HL-60 (cell line): Measurements from ENCODE around the gene PLA2R1.

ENCODE experiments used
- DNase-seq, 2 experiments: peaks; one replicate each; pipeline ENCODE4 v3.0.0-alpha.2; 2010 to 2020; ENCODE audit warnings: low read depth in 1 of 2, low spot score in 1 of 2
- H3K27ac ChIP-seq: fragments of 250-450 bp; sonication (Bioruptor Pico); replicated peaks from 2 replicates; pipeline ENCODE4 v1.5.1; 2020; ENCODE audit warnings: mild to moderate bottlenecking, moderate library complexity
- H3K27me3 ChIP-seq: fragments of 250-450 bp; sonication (Bioruptor Pico); 2 replicates; pipeline ENCODE4 v1.5.1; 2021; ENCODE audit warnings: mild to moderate bottlenecking, moderate library complexity; ENCODE audit not compliant: insufficient read depth, poor library complexity, severe bottlenecking
- H3K4me3 ChIP-seq: replicated peaks from 2 replicates; pipeline ENCODE4 v1.5.1; 2011; ENCODE audit warnings: mild to moderate bottlenecking, control low read depth, low read length; ENCODE audit not compliant: insufficient read depth
- GABPA ChIP-seq: IDR thresholded peaks from 2 replicates; pipeline ENCODE4 v1.6.1; 2012; ENCODE audit warnings: low read depth
- POLR2AphosphoS5 ChIP-seq: IDR thresholded peaks from 2 replicates; pipeline ENCODE4 v1.6.1; 2012; ENCODE audit warnings: low read depth
- SPI1 ChIP-seq: IDR thresholded peaks from 2 replicates; pipeline ENCODE4 v1.6.1; 2012; ENCODE audit warnings: low read depth, mild to moderate bottlenecking, borderline replicate concordance
- TF ChIP-seq, protein P1 (sequence below): IDR thresholded peaks from one replicate; pipeline ENCODE4 v1.5.1; 2011; ENCODE audit warnings: low read length, control low read depth, inconsistent platforms; ENCODE audit not compliant: insufficient read depth
- TF ChIP-seq, protein P2 (sequence below): IDR thresholded peaks from 2 replicates; pipeline ENCODE4 v1.6.1; 2012; ENCODE audit warnings: low read depth; ENCODE audit not compliant: insufficient replicate concordance

Gene PLA2R1

DNA sequence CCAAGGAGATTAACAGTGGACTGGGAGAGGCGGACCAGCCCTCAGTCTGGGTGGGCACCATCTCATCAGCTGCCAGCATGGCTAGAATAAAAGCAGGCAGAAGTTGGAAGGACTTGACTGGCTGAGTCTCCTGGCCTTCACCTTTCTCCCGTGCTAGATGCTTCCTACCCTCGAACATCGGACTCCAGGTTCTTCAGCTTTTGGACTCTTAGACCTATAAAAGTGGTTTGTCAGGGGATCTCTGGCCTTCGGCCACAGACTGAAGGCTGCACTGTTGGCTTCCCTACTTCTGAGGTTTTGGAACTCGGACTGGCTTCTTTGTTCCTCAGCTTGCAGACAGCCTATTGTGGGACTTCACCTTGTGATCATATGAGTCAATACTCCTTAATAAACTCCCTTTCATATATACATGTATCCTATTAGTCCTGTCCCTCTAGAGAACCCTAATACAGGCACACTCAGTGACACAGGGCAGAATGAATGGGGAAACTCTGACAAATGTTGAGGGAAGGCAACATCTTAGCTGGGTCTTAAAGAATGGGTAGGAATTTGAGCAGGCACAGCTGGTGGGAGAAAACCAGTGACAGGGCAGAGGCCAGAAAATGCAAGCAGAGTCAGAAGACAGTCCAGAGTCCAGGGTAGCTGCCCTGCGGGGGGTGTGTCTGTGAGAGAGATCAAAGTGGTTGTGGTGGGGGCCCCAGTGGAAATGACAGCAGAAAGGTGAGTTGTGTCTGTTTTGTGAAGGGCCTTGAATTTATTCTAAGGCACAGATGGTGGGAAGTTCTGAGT, 156.3 kb downstream of the PLA2R1 start:
- DNase-seq = no peak
- Histone ChIP-seq H3K4me3 (no peak overlapping the region), H3K27ac (no peak overlapping the region), H3K27me3 (no peaks in the 10 kb centered on the region)
- no peak for TF ChIP-seq POLR2AphosphoS5
- TF ChIP-seq, protein P1, sequence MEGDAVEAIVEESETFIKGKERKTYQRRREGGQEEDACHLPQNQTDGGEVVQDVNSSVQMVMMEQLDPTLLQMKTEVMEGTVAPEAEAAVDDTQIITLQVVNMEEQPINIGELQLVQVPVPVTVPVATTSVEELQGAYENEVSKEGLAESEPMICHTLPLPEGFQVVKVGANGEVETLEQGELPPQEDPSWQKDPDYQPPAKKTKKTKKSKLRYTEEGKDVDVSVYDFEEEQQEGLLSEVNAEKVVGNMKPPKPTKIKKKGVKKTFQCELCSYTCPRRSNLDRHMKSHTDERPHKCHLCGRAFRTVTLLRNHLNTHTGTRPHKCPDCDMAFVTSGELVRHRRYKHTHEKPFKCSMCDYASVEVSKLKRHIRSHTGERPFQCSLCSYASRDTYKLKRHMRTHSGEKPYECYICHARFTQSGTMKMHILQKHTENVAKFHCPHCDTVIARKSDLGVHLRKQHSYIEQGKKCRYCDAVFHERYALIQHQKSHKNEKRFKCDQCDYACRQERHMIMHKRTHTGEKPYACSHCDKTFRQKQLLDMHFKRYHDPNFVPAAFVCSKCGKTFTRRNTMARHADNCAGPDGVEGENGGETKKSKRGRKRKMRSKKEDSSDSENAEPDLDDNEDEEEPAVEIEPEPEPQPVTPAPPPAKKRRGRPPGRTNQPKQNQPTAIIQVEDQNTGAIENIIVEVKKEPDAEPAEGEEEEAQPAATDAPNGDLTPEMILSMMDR = no peak
- TF ChIP-seq, protein P2, sequence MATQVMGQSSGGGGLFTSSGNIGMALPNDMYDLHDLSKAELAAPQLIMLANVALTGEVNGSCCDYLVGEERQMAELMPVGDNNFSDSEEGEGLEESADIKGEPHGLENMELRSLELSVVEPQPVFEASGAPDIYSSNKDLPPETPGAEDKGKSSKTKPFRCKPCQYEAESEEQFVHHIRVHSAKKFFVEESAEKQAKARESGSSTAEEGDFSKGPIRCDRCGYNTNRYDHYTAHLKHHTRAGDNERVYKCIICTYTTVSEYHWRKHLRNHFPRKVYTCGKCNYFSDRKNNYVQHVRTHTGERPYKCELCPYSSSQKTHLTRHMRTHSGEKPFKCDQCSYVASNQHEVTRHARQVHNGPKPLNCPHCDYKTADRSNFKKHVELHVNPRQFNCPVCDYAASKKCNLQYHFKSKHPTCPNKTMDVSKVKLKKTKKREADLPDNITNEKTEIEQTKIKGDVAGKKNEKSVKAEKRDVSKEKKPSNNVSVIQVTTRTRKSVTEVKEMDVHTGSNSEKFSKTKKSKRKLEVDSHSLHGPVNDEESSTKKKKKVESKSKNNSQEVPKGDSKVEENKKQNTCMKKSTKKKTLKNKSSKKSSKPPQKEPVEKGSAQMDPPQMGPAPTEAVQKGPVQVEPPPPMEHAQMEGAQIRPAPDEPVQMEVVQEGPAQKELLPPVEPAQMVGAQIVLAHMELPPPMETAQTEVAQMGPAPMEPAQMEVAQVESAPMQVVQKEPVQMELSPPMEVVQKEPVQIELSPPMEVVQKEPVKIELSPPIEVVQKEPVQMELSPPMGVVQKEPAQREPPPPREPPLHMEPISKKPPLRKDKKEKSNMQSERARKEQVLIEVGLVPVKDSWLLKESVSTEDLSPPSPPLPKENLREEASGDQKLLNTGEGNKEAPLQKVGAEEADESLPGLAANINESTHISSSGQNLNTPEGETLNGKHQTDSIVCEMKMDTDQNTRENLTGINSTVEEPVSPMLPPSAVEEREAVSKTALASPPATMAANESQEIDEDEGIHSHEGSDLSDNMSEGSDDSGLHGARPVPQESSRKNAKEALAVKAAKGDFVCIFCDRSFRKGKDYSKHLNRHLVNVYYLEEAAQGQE = no peak
- no peak for TF ChIP-seq SPI1

DNA sequence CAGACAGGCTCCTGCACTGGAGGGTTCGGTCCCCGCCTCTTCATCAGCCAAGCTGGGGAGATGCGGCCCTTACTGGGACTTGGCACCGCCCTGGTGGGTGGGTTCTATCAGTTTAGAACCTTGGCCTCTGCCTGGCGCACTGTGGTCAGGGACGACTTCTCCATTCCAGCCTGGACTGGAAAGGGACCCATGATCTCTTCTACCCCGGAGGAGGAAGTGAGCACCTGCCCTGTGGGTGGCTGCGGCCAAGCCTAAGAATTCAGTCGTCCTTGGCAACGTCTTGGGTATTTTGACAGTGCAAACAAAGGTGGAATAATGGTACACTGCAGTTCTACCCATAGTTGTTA, 157.5 kb downstream of the PLA2R1 start:
- TF ChIP-seq GABPA = 0 out of 2 replicates have a peak, but pooled peaks have one; percentile 26
- TF ChIP-seq, protein P2 = no peak
- peak; percentile 92 for TF ChIP-seq SPI1
- no peak for TF ChIP-seq POLR2AphosphoS5
- H3K4me3 ChIP-seq = peak overlapping the region; percentile 50
- DNase-seq = peak; percentile 84 to 94
- H3K27ac ChIP-seq = peak overlapping the region; percentile 51
- no peaks in the 10 kb centered on the region for H3K27me3 ChIP-seq

DNA sequence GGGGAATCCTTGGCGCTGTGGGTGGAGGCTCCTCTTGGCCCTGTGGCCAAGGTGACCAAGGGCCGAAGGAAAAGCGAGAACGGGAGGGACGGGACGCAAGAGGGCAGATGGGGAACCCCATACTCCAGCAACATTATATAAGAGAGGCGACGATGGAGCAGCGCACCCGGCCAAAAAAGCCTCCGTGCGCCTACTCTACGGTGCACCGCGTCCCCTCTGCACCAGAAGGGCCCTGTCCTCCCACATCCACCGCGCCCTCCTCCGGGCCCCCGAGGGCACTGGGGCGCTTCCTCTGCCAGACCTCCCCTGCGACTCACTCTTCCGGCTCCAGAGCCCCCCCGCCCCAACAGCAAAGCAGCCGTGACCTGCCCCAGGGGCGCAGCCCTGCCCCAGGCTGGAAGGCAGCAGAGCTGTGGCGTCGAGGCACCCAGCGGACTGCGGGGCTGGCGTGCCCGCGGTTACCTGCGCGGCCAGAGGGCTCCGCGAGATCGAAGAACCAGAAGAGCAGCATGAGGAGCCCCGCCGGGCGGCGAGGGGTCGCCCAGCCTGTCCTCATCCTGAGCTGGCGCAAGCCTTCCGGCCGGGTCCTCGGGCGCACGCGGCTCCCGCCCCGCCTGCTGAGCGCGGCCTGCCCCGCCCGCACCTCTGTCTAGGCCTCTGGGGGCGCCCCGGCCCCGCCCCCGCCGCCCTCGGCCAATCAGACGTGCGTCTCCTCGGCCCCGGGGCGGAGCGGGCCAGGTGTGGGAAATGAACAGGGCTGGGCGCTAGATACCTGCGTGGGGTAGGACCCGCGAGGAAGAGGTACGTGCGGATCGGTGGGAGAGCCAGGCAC, 158.1 kb downstream of the PLA2R1 start, which contains the start of gene LY75:
TSS of gene LY75 (minus strand) at position 630 of the 832 bp plus-strand sequence.
- H3K4me3 ChIP-seq = peak within 1 kb of the TSS; percentile 50

More for the DNA sequence above, 158.1 kb downstream of the PLA2R1 start, which contains the start of gene LY75:
- peak; percentile 52 to 75 for DNase-seq
- Histone ChIP-seq H3K27me3 (no peaks in the 10 kb centered on the region), H3K27ac (peak within 1 kb of the TSS; percentile 51)
- TF ChIP-seq POLR2AphosphoS5 = 0 out of 2 replicates have a peak, but pooled peaks have one; percentile 19
- TF ChIP-seq, protein P1 = no peak
